8988T (cell line): Measurements from ENCODE around the gene SLC4A4.

Experiments
- DNase-seq: peaks from one replicate; pipeline ENCODE4 v3.0.0; 2011

SLC4A4 gene

GRCh38 chr4:71426381-71427042 lies 87.7 kb downstream of the SLC4A4 start:
- no peak for DNase-seq

DNA sequence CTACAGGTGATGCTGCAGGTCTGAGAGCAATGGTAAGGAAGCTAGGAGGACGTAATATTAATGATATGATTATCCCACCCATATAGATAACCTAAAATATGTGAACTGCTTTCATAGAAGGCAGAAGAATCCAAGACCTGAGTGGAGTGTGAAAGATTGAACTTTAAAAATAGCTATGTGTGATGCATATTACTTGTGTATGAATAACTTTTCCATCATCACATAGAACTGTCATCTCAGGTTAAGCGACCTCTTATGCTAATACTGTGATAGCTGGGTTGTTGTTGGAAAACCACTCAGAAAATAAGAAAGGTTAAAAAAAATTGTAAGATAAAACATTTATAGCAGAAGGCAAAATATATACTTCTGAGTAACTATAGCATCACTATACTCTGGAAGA lies 90.3 kb downstream of the SLC4A4 start:
- no peak for DNase-seq

DNA sequence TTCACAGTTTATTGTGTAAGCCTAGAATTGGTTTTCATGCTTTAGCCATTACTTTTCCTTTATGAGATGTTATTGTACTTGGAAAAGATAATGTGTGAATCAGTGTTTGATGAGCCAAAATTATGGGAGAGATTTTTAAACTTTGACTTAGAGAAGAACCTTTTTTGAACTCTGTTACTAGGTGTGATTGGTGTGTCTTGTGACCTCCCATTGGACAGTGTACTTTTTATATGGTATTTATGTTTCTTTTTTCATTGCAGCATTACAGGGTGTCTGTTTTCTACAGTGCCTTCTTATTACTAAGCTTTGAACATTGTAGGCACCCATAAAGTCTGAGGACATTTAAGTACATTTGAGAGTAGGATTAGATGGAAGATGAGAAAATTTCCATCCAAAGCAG lies 91.1 kb downstream of the SLC4A4 start:
- DNase-seq = no peak

DNA sequence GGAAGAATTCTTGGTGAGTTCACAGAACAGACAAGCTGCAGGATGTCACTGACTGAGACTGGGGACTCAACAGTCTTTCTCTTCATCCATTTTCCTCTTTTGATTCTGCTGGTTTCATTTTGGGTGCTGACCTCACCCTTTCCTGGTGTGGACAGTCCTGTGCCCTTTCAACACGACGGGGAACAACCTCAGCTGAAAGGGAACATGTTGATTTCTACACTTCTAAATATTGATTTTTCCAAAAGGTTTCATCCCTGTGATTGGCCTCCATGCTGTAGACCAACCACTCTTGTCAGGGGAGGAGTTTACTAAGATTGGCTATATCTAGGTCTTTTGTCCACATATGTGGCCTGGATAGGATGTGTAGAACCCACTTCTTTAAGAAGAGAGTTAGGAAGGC lies 91.8 kb downstream of the SLC4A4 start:
- no peak for DNase-seq

GRCh38 chr4:71440612-71441011 lies 101.8 kb downstream of the SLC4A4 start:
- no peak for DNase-seq

- DNase-seq = no peak
Measured at GRCh38 chr4:71441186-71442169, 102.7 kb downstream of the SLC4A4 start.

GRCh38 chr4:71442336-71442735 lies 103.5 kb downstream of the SLC4A4 start:
- DNase-seq = no peak

- no peak for DNase-seq
Measured at GRCh38 chr4:71444395-71444794, 105.6 kb downstream of the SLC4A4 start.

DNA sequence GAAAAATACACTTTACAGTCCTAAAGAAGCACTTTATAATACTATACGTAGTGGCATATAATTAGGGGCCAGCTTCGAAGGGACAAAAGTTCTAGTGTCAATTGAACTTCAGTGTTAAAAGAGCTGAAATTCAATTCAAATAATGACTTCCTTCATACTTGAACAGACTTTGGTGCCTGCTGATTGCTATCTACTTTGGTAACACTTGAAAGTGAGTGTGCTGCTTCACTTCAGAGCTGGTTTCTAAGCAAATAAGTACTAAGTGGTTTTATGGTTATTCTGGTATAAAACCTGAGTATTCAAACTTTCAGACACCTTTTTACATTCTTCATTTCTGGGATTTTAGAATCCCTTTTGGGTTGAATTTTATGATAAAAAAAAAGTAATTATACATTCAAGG lies 107.0 kb downstream of the SLC4A4 start:
- DNase-seq = no peak

DNA sequence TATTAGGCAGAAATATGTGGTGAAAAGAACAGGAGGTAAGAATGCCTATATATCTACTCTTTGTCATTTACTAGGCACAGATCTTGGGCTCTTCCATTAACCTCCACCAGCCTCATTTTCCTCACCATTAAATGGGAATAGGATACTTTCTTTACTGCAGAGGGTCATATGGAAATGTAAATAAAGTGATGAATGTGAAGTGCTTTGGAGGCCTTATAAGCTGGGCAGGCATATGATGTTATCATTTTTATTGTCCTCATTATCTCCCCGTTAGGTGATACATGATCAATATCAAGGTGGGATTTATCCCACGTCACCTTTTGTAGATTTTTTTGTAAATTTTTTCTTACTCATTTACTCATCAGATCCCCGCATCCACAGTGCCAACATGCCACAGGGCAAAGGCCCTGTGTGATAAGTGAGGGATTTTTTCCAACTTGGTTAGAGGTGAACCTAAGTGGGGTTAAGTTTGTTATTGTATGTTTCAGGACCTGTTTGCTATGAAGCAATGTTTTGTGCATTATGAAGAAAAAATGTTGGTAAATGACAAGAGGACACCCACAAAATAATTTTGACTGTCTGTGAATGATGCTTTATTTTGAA lies 107.8 kb downstream of the SLC4A4 start:
- DNase-seq = no peak

GRCh38 chr4:71449040-71449439 lies 110.2 kb downstream of the SLC4A4 start:
- DNase-seq = no peak

GRCh38 chr4:71449878-71450277 lies 111.1 kb downstream of the SLC4A4 start:
- no peak for DNase-seq

DNA sequence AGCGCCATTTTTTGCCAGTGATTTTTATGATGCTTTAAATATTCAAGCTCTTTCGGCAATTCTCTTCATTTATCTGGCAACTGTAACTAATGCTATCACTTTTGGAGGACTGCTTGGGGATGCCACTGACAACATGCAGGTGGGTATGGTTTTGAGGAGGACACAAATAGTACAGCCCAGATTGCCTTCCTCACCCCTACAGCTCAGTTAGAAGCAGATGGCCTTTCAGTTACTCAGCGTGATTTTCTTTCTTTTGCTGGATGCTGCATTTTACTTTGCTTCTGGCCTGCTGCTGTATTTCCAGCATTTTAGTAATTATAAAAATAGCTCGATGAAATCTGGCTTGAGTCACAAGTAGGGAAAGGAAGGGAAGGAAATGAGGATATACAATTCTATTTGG lies 114.7 kb downstream of the SLC4A4 start:
- DNase-seq = no peak

DNA sequence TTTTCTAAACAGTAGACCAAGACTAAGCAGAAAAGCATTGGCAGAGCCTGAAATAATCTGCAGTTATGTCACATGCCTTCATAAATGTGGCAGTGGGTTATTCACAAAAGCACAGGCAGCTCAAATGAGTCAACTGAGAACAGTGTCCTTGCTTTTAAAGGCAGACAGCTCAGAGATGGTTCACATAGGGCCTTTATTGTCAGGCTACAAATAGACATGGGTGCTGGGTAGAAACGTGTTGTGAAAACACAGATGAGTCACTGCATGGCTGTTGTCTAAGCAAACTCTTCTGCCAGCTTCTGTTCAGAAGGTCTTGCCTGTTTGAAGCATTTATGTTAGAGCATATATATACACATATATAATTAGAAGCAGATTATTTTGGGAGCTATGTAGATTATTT lies 118.0 kb downstream of the SLC4A4 start:
- no peak for DNase-seq

DNA sequence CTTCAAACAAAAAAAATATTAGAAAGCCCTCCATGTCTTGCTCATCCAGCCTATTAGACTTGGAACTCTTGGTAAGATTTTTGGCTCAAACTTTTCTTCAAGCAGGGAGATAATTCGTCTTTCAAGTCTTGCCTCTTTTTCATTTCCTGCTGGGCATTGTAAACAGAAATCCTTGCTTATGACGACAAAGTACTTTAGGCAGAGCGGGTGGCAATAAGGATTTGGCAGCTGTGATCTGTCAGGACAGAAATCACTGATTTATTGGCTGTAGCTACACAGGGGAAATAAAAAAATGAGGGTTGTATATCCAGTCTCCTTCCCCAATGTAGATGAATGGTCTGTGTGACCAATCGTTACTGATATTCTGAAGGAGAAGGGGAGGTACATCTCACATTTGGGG lies 121.6 kb downstream of the SLC4A4 start:
- no peak for DNase-seq

- DNase-seq = no peak
Measured at GRCh38 chr4:71461422-71461821, 122.6 kb downstream of the SLC4A4 start.

DNA sequence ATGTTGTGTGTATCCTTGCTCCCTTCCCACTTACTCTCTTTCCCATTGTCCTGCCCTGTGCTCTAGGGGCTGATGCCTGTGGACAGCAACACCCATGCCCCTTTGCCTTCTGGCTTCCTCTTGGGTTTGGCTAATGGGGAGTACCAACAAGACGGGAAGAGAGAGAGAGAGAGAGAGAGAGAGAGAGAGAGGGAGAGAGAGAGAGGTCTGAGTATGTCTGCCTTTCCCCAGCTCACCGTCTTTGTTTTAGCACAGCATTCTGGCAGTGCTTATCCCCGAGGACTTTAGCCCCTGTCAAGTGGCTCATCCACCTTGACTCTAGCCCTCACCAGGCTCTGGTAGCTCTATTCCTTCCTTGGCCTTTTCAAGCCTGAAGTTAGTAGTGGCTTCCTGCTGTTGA lies 128.0 kb downstream of the SLC4A4 start:
- no peak for DNase-seq

DNA sequence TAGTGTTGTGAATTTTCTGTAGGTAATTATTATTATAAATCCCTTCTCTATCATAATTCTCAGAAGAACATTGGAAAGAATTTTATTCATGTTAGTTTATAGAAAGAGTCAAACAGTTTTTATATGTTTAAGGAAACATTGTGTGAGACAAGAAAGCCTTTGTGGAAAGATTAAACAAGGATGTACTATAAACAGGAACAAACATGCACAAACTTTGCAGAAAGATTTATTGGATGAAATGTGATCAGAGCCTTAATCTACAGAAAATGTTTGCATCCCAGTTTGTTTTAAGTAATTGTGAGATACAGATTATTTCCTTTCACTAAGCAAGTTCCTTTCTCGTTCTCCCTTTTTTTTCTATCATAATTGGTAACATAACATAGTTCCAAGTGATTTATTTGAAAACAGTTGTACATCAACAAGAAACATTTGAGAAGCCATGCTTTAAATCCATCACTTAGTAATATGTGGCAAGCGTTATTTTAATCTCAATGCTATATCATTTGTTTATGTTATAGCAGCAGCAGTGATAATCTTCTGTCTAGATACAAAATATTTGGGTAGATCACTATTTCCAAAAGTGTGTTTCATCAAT lies 129.4 kb downstream of the SLC4A4 start:
- DNase-seq = no peak

DNA sequence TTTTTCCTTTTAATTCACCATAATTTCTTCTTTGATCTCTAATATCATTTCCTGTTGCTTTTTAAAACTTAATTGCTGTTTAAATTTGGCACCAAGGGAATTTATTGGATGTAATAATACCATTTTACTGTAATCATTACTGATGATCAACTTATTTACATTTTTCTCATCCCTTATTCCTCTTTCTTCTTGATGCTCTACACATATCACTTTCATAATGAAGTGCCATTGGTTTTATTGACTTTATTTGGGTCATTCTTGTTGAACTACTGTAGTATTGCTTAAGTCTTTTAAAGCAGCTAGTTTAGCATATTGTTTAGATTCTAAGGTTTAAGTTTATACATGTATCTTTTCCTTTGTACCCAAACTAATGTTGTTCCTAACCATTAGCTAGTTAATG lies 130.7 kb downstream of the SLC4A4 start:
- DNase-seq = no peak

- DNase-seq = no peak
Measured at GRCh38 chr4:71470524-71470923, 131.7 kb downstream of the SLC4A4 start.

GRCh38 chr4:71472946-71473345 lies 134.1 kb downstream of the SLC4A4 start:
- DNase-seq = no peak

DNA sequence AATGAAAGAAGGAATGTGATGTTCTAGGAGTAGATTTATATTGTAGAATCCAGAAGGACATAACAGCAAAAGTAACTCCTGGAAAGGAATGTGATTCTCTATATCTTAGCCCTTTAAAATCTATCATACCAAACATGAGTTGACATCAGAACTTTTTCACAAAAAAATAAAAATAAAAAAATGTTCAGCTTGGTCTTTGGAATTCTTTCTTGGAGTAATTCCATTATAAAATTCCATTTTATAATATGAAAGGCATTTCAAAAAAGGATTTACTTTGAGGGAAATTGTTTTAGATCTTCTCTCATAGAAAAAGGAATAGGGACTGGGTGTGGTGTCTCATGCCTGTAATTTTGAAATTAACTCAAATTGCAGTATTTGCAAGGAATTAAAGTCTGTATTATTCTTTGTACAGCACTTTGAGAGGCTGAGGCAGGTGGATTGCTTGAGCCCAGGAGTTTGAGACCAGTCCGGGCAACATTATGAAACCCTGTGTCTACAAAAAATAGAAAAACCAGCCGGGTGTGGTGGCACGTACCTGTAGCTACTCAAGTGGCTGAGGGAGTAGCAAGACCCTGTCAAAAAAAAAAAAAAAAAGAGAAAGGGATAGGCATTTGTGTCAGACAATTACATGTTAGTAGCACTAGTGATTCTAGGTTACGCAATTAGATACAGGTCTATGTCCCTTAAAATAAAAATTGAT lies 134.9 kb downstream of the SLC4A4 start:
- DNase-seq = no peak

GRCh38 chr4:71474731-71475130 lies 135.9 kb downstream of the SLC4A4 start:
- DNase-seq = no peak
